IPS-18c (cell line): Measurements from ENCODE around the gene OR4D2.

Source experiments
- H3K4me3 ChIP-seq: 2 replicates; pipeline ENCODE4 v1.7.0; 2013; ENCODE audit warnings: low read depth, mild to moderate bottlenecking, low read length, moderate library complexity; ENCODE audit not compliant: insufficient read depth
- H3K9me3 ChIP-seq: one replicate; pipeline ENCODE4 v1.6.1; 2013; ENCODE audit warnings: mild to moderate bottlenecking, low read length, moderate library complexity; ENCODE audit not compliant: control insufficient read depth, insufficient read depth

The OR4D2 gene

DNA sequence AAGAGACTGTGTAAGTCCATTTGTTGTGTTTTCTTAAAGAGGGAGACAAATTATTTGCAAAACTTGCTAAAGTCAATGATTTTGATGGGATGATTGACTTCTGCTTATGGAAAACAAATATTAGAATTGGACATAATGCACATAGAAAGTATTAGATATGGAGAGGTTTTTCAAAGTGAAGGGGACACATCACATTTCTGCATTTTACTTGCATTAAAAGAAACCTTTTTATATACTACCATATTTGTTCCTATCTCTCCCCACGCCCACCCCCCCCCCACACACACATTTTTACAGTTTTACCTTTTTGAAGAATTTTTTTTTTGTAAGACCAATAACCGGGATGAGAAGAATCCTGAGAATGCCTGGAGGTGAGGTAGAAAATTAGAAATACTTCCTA is 8.6 kb upstream of the OR4D2 start:
- no peaks in the 10 kb centered on the region for H3K9me3 ChIP-seq
- no peak overlapping the region for H3K4me3 ChIP-seq

DNA sequence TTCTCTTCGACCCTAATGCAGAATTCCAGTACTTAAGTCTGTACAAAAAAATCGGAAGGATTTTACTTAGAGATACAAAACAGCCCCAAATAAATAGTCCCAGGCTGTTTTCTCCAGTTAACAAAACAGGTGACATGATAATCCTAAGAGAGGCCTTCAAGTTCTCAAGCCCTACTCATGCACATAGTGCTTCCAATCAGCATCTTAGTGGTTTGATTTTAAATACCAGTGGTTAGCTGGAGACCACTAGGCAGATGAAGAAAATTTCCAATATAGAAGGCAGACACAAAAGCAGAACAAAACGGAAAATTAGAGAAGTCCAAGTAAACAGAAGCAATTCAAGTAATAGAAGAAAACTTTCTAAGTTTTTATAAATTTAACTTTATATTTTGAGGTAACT is 5.2 kb upstream of the OR4D2 start:
- Histone ChIP-seq H3K9me3 (no peaks in the 10 kb centered on the region), H3K4me3 (no peak overlapping the region)

DNA sequence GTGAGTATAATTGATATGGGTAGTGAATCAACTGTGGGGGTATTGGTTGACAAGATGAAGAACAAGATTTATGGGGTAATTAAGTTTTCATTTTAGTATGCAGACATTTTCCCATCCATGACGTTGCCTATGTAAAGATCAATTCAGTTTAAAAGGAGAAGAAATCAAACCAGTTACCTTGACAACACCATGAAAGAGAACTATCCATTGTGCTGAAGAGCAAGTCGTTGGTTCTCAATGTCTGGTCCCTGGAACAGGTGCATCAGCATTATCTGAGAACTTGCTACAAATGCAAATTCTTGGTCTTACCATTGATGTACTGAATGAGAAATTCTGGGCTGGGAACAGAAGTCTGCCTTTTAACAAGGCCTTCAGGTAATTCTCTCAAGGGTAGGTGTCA is 801 bp upstream of the OR4D2 start:
- Histone ChIP-seq H3K9me3 (no peaks in the 10 kb centered on the region), H3K4me3 (no peak overlapping the region)

DNA sequence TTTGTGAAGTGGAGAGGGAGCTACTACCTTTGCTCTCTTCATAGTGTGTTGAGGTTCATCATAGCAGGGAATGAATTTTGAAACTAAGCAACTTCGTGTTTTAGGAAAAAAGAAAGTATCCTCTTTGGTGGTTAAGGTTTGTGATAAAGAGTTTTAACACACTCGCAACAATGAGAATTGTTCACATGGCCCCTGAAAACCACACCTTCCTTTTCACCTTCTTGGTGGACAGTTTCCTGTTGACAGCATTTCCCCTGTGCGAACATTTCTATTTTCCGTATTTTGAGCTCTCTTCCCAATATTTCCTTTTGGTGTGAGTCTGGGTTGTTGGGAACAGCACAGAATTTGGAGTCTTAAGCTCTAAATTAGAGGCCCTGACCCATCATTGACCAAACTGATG is 3.8 kb downstream of the OR4D2 start:
- H3K9me3 ChIP-seq: no peaks in the 10 kb centered on the region
- no peak overlapping the region for H3K4me3 ChIP-seq

DNA sequence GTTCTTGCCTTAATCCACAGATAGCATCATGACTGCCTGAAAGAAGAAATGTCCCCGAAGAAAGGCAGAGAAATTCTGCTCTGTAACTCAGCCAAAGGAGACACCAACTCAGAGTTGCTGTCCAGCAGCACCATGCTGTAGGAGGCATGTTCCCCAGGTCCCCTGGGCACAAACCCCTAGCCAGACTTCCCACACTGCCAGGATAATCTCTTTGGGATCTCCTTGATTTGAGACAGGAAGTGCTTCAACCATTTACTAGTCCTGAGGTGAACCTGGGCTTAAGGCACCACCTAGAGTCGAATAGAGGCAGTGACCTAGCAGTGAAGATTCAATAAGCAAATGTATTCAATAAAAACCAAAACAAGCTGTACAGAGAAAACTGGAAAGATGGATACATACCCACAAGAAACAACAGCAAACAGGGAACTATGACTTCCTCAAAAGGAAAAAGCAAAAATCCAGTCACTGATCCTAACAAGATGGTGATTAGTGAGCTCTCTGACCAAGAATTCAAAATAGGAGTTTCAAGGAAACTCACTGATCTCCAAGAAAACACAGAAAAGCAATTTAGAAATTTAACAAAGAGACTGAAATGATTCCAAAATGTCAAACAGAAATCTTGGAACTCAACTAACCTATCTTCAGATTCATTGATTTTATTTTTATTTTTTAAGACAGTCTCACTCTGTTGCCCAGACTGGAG is 5.7 kb downstream of the OR4D2 start:
- Histone ChIP-seq H3K9me3 (no peaks in the 10 kb centered on the region), H3K4me3 (no peak overlapping the region)

DNA sequence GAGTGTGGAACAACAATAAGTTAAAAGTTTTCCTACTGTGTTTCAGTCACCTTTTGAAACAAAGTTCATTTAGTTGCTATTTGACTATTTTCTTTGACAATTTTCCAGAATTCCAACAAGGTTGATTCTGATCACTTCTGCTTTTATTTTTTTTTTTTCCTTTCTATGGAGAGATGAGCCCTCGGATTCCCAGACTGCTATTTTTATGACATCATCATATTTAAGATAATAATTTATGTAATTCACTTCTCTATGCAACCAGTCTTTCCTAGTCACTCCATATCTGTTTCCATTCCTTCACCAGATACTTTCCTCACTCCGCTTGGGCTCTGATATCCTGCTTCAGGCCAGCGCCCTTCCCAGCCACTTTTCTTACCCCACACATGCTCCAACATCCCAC is 8.1 kb downstream of the OR4D2 start:
- no peaks in the 10 kb centered on the region for H3K9me3 ChIP-seq
- no peak overlapping the region for H3K4me3 ChIP-seq

DNA sequence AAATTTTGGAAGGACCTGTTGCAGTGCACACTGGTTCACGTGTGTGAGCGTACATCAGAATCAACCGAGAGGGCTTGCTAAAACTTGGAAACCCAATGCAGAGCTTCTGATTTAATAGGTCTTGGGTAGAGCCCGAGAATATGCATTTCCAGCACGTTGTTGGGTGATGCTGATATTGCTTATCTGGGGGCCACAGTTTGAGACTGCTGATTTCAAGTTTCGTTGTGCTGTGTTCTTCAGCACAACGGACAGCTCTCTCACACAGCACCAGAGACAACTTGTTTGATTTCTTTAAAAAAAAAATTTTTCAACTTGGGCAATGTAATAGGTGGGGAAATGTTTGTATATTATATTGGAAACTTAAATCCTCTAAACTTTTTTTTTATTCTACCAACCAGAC is 9.4 kb downstream of the OR4D2 start:
- Histone ChIP-seq H3K4me3 (no peak overlapping the region), H3K9me3 (no peaks in the 10 kb centered on the region)

DNA sequence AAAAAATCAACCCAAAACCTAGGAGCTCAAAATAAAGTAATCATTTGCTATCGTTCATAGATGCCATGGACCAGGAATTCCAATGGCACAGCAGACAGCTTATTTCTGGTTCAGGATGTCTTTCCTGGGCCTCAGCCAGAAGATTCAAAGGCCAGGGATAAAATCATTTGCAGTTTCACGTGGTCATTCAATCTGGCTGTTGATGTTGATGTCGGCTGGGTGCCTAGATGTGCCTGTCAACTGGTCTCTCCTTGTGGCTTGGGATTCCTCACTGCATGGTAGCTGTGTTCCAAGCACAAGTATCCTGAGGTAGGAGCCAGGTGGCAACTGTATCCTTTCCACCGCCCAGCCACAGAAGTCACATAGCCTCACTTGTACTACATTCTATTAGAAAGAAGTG is 15.0 kb downstream of the OR4D2 start:
- no peaks in the 10 kb centered on the region for H3K9me3 ChIP-seq
- H3K4me3 ChIP-seq: no peak overlapping the region

DNA sequence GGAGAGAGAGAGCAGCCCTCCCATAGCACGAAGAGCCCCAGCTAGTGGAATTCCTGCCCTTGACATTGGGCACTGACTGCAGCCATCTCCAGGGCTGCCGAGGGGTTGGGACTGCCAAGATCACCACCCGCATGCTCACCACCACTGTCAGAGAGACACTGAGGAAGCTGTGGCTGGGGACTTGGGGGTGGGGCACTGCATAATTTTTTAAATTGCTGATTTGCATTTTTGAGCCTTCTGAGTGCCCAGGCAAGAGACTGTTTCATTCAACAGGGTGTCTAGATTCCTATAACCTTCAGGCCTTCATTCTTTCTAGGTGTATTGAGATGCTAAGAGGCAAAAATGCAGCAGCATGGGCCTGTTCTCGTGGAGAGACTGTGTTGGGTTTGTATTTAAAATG is 16.7 kb downstream of the OR4D2 start:
- H3K4me3 ChIP-seq: no peak overlapping the region
- H3K9me3 ChIP-seq: no peaks in the 10 kb centered on the region

DNA sequence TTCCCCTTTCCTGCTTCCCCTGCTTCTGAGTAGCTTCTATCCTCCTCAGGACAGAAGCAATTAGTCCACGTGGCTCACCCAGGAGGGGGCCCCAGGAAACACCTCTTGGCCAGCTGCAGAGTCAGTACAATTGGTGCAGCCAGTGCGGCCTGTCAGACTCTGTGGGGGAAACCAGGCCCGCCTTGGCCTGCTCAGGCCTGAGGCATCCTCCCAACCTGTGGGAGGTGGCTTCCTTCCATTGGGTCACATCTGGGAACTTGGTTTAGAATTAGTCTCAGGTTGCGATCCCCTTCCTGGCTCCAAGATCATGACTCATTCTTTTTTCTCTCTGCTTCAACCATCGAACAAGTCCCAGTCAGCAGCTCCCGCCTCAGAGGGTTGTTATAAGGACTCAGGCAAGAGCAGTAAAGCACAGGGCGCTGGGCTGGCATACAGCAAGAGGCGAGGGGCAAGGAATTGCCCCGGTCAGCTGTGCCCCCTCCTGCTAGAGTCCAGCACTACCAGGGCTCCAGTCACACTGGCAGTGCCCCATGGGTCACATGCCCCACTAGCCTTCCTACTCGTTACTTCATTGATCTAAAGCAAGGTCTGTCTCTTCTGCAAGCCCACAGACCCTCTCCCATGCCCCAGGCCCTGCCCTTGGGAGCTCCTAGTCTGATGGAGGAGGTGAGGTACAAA is 17.7 kb downstream of the OR4D2 start:
- no peaks in the 10 kb centered on the region for H3K9me3 ChIP-seq

DNA sequence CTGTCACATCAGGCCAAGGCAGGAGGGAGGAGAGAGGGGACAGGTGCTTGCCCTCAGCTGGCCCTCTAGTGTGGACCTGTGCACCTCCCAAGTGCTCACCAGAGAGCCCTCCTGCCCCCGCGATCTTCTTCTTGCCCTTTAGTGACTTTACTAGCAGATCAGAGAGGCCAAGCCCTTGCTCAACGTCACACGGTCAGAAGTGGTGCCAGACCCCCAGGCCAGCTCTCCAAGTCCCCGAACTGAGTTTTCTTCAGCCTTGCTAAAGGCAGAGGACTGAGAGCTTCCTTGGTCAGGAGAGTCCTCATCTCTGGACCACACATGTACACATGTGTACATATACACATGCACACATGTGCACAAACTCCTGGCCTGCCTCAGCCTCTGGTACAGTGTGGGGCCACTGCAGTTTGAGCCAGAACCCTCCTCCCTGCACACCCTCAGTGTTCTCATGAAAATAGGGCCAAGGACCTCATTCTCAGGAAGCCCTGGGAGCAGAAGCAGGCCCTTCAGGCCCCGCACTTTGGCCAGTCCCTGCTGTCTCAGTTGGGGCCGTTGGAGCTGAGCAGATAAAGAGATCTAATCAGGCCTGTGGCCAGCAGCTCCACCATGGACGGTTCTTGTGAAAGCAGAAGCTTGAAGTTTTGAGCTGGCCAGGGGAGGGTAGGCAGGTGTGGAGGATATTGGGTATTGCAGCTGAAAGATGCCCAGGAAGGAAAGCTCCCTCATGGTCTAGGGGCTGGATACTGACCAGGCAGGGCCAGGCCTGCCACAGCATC is 18.4 kb downstream of the OR4D2 start:
- no peak overlapping the region for H3K4me3 ChIP-seq
- no peaks in the 10 kb centered on the region for H3K9me3 ChIP-seq

More for the DNA sequence above, 17.7 kb downstream of the OR4D2 start:
- no peak overlapping the region for H3K4me3 ChIP-seq

DNA sequence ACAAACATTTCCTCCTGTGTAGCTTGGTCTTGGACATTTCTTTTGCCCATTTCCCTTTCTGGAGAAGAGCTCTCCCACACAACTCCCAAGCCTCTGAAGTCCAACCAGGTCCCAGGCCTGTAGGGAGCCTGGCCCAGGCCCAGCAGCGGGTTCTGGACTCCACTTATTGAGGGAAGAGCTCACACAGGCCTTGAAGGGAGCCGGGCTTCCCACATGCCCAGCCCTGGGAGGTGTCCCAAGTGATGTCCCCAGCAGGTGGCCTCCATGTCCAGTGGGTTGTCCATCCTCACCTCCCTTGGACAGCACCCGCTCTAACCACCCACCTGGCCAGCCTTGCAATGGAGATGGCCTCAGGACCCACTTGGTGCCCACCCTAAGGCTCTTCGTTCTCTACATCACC is 19.8 kb downstream of the OR4D2 start:
- no peaks in the 10 kb centered on the region for H3K9me3 ChIP-seq
- no peak overlapping the region for H3K4me3 ChIP-seq

DNA sequence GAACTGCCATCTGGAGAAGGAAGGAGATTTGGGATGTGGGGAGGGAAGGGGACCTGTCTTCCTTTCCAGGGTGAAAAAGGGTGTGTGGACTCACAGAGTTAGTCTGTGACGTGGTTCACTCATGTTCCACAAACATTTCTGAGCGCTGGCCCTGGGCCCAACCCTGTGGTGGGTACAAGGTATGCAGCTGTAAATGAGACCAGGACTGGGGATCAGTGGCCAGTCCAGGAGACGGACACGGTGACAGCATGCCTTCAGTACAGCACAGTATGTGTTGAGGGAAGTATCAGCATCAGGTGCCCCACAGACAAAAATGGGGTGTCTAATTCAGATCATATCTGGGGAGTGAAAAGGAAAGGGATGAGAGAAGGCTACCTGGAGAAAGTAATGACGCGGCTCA is 20.3 kb downstream of the OR4D2 start:
- no peaks in the 10 kb centered on the region for H3K9me3 ChIP-seq
- no peak overlapping the region for H3K4me3 ChIP-seq

DNA sequence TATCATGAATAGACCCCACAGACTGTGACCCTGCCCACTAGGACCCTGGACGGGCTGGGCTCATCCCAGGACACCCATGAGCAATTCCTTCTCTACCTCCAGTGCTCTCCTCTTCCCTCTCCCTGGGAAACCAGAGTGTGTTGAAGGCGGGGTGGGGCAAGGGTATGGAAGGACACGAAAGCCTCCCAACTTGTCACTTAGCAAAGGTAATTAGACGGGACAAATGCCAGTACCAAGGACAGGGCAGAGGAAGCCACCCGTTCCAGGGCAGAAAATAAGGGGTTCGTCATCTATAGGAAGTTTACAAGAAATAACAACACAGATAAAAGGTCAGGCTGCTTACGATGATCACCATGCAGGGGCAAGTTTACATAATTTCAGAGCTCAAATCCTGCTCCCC is 20.9 kb downstream of the OR4D2 start:
- Histone ChIP-seq H3K9me3 (no peaks in the 10 kb centered on the region), H3K4me3 (no peak overlapping the region)

DNA sequence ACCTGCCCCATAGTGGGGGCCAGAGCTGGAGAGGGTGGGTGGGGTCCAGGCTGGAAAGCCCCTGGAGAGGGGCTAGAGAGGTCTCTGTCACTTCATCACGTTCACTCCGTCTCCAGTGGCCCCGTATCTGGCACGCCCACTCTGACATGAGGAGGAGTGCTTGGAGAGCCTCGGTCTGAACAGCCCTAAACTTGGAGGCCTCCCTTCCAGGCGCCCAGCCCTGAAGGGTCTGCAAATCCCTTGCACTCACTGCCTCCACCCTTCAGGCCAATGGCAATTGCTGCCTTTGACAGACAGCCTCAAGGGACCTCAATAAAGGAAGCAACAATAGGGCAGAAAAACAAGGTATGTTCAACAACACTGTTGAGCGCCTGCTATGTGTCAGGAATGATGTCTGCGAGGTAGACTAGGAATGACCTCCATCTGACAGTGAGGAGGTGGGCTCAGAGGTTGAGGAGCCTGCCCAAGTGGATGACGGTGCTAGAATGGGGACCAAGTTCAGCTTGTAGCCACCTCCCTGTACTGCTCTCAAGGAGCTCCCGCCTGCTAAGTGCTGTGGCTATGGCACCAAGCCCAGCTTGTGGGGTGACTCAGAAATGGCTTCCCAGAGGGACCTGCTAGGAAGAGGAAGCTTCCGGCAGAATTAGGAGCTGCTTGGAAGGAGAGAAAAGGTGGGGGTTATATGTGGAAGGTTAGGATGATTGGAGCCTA is 22.8 kb downstream of the OR4D2 start:
- H3K4me3 ChIP-seq: no peak overlapping the region

DNA sequence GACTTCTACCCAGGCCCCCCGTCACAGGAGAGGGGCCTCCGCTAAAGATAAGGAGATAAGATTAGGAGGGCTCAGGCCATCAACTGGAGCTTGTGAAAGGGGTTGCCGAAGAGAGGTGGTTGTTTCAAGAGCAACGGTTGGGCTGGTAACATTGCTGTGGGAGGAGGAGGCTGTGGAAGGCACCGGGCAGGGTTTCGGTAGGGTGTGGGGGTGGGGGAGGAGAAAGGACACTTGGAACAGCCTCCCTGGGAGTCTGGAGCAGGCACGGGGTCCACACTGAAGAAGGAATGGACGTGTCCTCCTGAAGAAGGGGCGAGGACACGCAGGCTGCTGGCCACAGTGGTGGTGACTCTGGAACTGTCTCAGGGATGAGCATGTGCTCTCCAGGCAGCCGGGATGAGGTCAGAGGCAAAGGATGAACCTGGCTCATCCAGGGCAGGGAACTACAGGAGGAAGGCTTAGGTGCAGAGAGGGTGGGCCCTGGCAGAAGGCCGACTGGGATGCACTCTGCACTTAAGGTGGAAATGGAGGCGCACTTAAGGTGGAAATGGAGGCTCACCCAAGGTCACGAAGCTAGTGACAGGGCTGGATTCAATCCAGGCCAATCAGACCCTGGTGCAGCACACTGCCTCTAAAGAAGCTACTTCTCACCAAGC is 24.6 kb downstream of the OR4D2 start:
- H3K9me3 ChIP-seq: peaks cover 2% of the 10 kb centered on the region
- no peak overlapping the region for H3K4me3 ChIP-seq

More for the DNA sequence above, 22.8 kb downstream of the OR4D2 start:
- peaks cover 2% of the 10 kb centered on the region for H3K9me3 ChIP-seq

DNA sequence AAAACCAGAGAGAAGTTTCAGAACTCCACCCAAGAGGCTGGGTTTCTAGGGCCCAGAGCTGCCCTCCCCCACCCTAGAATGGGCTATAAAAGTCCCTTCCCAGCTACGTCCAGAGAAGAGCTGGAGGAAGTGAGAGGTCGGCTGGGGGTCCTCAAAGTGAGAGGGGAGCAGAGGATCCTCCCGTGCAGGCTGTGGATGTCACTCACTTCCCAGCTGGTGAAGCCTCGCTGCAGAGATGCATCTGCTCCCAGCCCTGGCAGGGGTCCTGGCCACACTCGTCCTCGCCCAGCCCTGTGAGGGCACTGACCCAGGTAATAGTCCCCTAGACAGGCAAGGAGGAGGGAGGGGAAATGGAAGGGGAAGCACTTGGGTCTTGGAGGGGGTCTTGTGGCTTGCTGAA is 25.8 kb downstream of the OR4D2 start, which contains the start of gene EPX:
Gene EPX, plus strand, starts transcription at position 115 of the 400 bp plus-strand sequence. Its CDS starts 121 bp downstream, at position 236.
- Histone ChIP-seq H3K4me3 (no peak within 1 kb of the TSS), H3K9me3 (peaks cover 2% of the 10 kb centered on the region)
